Measurements from ENCODE around the gene EGFL8.
"Not testable (repeated sequence)": the region's sequence is repeated elsewhere in the genome, so short reads cannot be mapped to it uniquely, and the experiment has no call there.

Gene EGFL8

GRCh38 chr6:32198345-32198696, 33.9 kb downstream of the EGFL8 start:
- DNase-seq, result no peak

GRCh38 chr6:32198866-32199265, 34.5 kb downstream of the EGFL8 start:
- no peak for DNase-seq

- no peak for DNase-seq
Observed at GRCh38 chr6:32200711-32201475, 36.5 kb downstream of the EGFL8 start.

DNA sequence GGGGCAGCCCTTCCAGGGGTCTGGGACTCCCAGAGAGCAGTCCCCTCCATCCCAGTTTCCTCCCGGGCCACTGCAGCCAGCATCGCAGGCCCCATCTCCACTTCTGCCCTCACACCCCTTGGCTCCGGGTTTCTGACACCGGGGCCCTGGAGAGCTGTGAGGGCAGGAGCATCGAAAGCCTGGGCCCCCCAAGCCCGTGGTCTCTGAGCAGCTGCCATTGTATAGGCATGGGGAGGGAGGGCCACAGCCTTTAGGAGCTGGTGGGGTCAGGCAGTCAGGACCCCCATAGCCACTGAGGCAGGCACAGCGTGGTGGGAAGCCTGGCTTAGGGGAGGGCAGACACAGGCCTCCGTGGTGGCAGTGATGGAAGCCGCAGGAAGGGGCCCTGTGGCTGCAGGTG, 37.8 kb downstream of the EGFL8 start:
- DNase-seq, result no peak

DNA sequence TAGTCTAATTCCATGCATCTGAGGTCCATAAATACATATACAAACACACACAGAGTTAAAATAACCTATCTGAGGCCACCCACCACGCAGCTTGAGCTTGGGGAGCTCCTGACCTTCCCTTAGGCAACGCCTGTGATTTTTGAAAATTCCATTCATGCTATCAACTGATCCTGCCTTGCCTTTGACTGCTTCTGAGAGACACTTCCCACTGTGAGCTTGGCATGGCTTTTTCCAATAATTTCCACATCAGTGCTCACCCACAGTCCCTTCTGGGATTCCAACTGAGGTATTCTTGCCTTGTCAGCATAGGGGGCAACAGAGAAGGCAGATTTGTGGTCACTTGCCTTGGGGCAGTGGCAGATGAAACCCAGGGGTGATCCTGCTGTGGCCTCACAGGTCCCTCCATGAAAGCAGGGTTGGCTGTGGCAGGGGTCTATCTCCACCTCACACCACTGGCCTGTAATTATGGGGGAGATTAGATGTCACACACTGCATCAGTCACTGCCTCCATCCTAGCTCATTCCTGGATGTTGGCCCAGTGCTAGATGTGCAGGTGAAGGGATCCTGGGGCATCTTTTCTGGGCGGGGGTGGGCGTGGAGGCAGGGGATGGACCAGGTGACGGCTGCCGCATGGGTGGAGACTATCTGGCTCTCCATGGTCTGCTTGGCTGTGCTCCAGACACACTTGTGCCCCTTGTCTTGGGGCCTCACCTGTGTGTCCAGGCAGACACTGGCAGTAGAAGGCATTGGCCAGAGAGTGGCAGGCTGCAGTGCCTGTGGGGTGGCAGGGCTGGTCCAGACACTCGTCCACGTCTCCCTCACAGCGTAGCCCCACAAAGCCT, 39.3 kb downstream of the EGFL8 start:
- DNase-seq, result no peak

- DNase-seq, result no peak
Observed at GRCh38 chr6:32204268-32204715, 39.9 kb downstream of the EGFL8 start.

GRCh38 chr6:32208996-32209395, 44.6 kb downstream of the EGFL8 start:
- no peak for DNase-seq

DNA sequence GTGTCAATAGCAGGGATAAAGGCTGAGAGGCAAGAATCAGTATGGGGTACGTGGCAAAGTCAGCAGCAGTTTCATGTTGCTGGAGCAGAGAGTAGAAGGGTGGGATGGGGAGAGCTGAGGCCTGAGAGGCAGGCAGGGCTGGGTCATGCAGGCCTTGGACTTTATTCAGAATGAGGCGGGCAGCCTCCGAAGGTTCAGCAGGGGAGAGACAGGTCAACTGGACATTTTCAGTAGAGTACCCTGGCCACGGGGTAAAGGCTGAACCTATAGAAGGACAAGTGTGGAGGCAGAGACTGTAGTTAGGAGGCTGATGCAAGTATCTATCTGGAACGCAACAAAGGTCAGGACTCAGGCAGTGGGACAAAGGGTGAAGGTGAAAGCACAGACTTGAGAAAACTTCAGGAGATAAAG, 45.8 kb downstream of the EGFL8 start:
- no peak for DNase-seq

DNA sequence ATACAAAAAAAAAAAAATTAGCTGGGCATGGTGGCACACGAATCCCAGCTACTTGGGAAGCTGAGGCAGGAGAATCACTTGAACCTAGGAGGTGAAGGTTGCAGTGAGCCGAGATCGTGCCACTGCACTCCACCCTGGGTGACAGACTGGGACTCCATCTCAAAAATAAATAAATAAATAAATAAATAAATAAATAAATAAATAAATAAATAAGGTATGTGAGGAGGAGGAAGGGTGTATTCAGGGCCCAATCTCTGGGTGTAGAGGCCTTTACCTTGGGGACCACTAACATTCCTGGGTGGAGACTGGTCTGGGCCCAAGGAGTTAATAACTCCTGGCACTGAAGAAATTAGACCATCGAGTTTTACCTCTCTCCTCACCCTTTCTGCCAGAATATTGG, 47.0 kb downstream of the EGFL8 start:
- not testable (repeated sequence) for DNase-seq

DNA sequence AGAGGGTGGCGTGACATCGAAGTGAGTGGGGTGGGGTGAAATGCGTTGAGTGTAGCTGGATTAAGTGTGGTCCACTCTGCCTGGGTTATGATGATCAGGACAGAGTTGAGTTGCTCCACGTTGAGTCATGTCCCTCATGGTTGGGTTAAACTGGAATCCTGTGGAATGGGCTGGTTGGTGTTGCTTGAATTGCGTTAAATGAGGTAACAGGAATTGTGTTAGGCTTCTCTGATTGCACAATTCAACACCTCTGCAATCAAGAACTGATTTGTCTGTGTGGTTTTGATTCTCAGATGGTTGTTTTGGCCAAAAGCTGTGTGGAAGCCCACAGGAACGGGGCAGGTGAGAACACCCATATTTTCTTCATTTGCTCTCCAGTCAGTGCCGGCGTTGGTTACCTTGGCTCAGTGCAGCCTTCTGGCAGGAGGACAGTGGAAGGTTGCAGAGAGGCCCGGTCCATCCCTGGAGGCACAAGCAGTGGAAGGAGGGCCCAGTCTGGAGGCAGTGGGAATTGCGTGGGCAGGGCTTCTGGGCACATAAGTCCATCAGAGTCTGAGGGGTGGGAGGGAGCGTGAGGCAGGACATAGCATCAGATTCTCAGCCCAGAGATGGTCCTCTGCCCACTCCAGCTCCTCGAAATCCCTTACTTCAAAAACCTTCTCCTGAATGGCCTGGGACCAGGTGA, 47.8 kb downstream of the EGFL8 start:
- no peak for DNase-seq

- DNase-seq, result no peak
Observed at GRCh38 chr6:32213649-32214048, 49.3 kb downstream of the EGFL8 start.

- peak in 1 of 3 donors; percentile 19 for DNase-seq
Observed at GRCh38 chr6:32214126-32214525, 49.7 kb downstream of the EGFL8 start.

DNA sequence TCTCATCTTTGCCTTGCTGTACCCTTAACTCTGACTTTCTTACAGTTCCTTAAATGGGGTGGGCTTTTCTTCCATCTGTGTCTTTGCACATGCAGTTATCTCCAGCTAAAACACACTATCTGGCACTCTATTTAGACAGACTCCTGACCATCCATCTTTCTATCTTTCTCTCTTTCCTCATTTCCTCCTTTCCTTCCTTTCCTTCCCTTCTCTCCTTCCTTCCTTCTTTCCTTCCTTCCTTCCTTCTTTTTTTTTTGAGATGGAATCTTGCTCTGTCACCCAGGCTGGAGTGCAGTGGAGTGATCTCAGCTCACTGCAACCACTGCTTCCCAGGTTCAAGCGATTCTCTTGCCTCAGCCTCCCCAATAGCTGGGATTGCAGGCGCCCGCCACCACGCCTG, 51.2 kb downstream of the EGFL8 start:
- no peak for DNase-seq

- no peak for DNase-seq
Observed at GRCh38 chr6:32216285-32216684, 51.9 kb downstream of the EGFL8 start.

DNA sequence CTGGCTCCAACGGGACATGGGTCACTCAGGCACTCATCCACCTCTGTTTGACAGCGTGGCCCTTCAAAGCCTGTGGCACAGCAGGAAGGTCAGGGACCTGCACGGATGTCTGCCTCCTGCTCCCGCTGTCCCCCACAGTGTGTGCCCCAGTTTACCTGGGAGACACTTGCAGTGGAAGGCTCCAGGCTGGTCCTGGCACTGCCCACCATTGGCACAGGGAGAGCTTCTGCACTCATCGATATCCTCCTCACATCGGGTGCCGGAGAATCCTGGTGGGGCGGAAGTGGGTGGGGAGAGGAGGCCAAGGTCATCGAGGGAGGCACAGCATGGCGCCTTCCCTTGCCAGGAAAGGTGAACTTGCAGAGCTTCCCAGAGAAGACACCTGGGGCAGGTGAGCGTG, 52.6 kb downstream of the EGFL8 start:
- DNase-seq, result no peak

Measured in suppressor macrophage treated with lipopolysaccharide for 1 hour (primary cell).